GM18520 (cell line): ENCODE data around the gene TOMM5.

Source experiments
- ATAC-seq: cut with Tn5 transposase; IDR thresholded peaks from one replicate; pipeline ENCODE4 v1.9.1; 2021; ENCODE audit not compliant: unreplicated experiment

The TOMM5 gene

GRCh38 chr9:37563806-37564513, 28.4 kb downstream of the TOMM5 start:
- ATAC-seq: no peak

GRCh38 chr9:37562826-37563225, 29.6 kb downstream of the TOMM5 start:
- no peak for ATAC-seq

GRCh38 chr9:37561682-37562081, 30.7 kb downstream of the TOMM5 start:
- no peak for ATAC-seq

GRCh38 chr9:37559855-37560592, 32.4 kb downstream of the TOMM5 start:
- ATAC-seq: no peak

GRCh38 chr9:37559125-37559524, 33.3 kb downstream of the TOMM5 start:
- no peak for ATAC-seq

GRCh38 chr9:37555786-37556185, 36.6 kb downstream of the TOMM5 start:
- ATAC-seq: no peak

GRCh38 chr9:37554318-37554717, 38.1 kb downstream of the TOMM5 start:
- no peak for ATAC-seq

GRCh38 chr9:37551888-37552287, 40.5 kb downstream of the TOMM5 start:
- ATAC-seq: no peak

GRCh38 chr9:37551468-37551867, 40.9 kb downstream of the TOMM5 start:
- no peak for ATAC-seq

GRCh38 chr9:37550781-37551180, 41.6 kb downstream of the TOMM5 start:
- ATAC-seq: no peak

GRCh38 chr9:37549527-37549926, 42.9 kb downstream of the TOMM5 start:
- ATAC-seq: no peak

GRCh38 chr9:37547328-37547878, 45.0 kb downstream of the TOMM5 start:
- ATAC-seq: no peak

GRCh38 chr9:37543468-37543867, 48.9 kb downstream of the TOMM5 start:
- ATAC-seq: no peak

GRCh38 chr9:37542895-37543294, 49.5 kb downstream of the TOMM5 start:
- no peak for ATAC-seq

- ATAC-seq: no peak
Measured at GRCh38 chr9:37542488-37542887, 49.9 kb downstream of the TOMM5 start.

- no peak for ATAC-seq
Measured at GRCh38 chr9:37541465-37541864, 50.9 kb downstream of the TOMM5 start.

- no peak for ATAC-seq
Measured at GRCh38 chr9:37540634-37541033, 51.8 kb downstream of the TOMM5 start.

- ATAC-seq: no peak
Measured at GRCh38 chr9:37539634-37540033, 52.8 kb downstream of the TOMM5 start.
